GM12875 (cell line): ENCODE data around the gene ANKS1A.

Experiments
- H3K4me3 ChIP-seq: one replicate; pipeline ENCODE4 v1.5.1; 2011; ENCODE audit warnings: low read depth, low read length, control low read depth
- CTCF ChIP-seq: IDR thresholded peaks from 2 replicates; pipeline ENCODE4 v1.5.1; 2011; ENCODE audit warnings: low read depth, mild to moderate bottlenecking, control low read depth, inconsistent platforms, low read length, moderate library complexity, borderline replicate concordance; ENCODE audit not compliant: insufficient read depth

ANKS1A gene

GRCh38 chr6:35019831-35020230 is 130.8 kb downstream of the ANKS1A start:
- no peak for TF ChIP-seq CTCF
- H3K4me3 ChIP-seq, result no peak overlapping the region

GRCh38 chr6:35021004-35021403 is 131.9 kb downstream of the ANKS1A start:
- no peak for TF ChIP-seq CTCF

GRCh38 chr6:35023091-35024000 is 134.3 kb downstream of the ANKS1A start:
- no peak overlapping the region for H3K4me3 ChIP-seq
- TF ChIP-seq CTCF, result no peak

More at GRCh38 chr6:35021004-35021403, 131.9 kb downstream of the ANKS1A start:
- H3K4me3 ChIP-seq, result no peak overlapping the region

GRCh38 chr6:35024551-35025054 is 135.5 kb downstream of the ANKS1A start:
- no peak overlapping the region for H3K4me3 ChIP-seq
- TF ChIP-seq CTCF, result no peak

GRCh38 chr6:35025232-35026188 is 136.5 kb downstream of the ANKS1A start:
- H3K4me3 ChIP-seq, result no peak overlapping the region
- TF ChIP-seq CTCF, result no peak

DNA sequence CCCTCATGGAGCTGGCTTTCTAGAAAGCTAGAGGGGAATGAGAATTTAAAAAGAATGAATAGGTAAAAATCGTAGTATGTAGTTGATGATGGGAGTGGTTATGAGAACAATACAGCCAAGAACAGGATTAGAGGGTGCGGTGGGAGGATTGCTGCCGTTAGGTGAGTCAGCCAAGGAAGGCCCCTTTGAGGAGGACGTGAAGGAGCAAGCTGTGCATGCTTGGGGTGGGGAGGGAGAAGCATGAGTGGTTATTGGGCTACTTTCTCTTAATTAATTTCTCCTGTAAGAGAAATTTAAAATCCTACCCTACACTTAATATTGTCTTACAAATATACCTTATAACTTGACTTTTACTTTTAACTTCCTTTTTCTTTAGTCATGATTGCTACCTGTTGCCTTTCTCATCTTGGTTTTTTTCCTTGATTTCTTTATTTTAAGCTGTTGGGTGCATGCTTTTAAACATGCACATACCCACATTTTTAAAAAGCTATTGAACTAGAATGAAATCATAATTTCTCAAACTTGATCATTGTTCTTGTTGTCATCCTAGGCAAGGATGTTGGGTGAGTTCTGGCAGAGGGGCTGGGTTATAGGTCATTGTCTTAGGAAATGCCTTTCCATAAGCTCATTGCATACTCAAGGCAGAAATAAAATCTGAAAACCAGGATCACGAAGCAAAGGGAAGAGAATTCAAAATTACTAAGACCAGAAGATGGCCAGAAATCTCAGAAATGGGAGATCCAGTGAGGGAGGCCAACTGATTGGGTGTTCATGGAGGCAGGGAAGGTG is 137.6 kb downstream of the ANKS1A start:
- no peak overlapping the region for H3K4me3 ChIP-seq
- no peak for TF ChIP-seq CTCF
